Measurements from ENCODE around the gene METTL22.

The METTL22 gene

DNA sequence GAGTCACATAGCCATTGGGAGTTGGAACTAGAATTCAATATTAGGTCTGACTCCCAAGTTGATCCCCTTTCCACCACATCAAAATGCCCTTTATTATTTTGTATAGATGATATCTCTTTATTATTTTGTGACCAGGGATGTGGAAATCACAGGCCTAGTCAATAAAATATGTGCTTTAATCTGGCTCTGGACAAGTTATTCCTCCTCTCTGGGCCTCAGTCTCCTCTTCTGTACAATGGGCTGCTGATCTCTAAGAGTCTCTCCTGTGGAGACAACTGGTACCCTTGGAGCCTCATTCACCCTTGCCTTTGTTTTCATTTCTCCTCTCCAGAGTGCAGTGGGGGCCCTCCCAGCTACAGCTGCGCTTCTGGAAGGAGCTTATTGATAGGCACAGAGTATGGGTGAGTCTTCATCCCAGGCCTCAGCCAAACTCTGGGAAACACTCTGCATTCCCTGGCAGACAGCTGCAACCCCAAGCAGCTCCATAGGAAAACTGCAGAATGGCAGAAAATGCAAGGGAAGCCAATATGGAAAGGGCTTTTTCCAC lies 48.6 kb downstream of the METTL22 start:
- DNase-seq, result no peak

DNA sequence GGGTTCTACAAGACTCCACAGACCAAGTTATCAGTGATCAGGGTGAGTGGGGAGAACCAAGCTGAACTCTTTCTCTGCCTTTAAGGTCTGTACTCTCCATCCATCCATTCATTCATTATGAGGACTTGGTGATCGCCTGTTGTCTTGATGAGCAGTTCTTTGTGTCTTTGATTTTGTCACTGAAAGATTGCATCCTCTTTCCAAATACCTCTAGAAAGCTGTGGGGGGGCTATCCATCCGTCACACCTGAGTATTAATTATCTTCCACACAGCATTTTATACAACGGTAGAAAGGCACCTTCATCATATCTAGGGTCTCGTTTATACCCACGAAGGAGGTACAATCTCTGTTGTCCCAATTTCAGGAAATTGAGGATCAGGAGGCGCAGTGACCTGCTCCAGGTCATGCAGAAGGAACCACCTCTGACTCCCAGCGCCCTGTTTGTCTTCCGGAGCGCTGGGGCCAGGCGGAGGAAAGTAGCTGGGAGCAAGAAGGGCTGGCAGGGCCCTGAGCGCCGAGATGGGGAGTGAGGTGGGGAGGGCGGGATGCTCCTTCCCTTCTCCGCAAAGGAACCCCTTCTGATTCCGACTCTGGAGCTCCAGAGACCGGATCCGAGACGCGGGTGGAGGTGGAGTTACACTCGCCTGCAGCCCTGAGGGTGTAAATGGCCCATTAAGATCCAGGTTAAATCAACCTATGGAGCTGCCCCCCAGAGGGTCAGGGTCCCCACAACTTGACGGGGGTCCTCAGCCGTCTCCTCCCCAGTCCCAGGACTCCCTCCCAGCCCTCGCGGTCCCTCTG lies 52.3 kb downstream of the METTL22 start:
- no peak for DNase-seq

DNA sequence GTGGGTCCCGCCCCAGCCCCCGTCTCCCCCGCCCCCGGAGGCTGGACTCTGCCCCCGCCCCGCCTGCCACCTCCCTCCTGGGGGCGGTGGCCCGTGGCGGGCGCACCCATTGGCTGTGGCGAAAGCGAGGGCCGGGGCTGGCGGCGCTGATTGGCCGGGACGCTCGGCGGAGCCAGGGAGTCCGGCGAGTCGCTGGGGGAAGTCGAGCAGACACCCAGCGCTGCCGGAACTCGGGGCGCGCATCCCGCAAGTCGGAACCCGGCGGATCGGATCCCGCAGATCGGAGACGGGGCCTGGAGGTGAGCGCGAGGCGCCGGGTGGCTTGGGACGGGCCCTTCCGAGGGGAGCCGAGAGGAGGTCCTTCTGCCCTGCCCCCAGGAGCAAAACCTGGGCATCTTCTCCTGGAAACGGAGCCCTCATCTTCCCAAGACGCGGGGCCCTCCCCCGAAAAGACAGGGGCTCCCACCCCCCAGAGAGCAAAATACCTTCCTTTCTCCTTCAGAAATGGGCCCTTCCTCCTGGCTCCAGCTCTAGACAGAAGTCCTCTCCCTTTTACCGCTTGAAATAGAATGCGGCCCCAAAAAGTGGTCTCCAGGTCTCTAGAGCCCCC lies 53.0 kb downstream of the METTL22 start, which contains the start of gene ABAT:
ABAT (plus strand) TSS at position 205 of the 610 bp plus-strand sequence. CDS start 61,123 bp downstream, outside the sequence.
- DNase-seq, result peak; percentile 86

DNA sequence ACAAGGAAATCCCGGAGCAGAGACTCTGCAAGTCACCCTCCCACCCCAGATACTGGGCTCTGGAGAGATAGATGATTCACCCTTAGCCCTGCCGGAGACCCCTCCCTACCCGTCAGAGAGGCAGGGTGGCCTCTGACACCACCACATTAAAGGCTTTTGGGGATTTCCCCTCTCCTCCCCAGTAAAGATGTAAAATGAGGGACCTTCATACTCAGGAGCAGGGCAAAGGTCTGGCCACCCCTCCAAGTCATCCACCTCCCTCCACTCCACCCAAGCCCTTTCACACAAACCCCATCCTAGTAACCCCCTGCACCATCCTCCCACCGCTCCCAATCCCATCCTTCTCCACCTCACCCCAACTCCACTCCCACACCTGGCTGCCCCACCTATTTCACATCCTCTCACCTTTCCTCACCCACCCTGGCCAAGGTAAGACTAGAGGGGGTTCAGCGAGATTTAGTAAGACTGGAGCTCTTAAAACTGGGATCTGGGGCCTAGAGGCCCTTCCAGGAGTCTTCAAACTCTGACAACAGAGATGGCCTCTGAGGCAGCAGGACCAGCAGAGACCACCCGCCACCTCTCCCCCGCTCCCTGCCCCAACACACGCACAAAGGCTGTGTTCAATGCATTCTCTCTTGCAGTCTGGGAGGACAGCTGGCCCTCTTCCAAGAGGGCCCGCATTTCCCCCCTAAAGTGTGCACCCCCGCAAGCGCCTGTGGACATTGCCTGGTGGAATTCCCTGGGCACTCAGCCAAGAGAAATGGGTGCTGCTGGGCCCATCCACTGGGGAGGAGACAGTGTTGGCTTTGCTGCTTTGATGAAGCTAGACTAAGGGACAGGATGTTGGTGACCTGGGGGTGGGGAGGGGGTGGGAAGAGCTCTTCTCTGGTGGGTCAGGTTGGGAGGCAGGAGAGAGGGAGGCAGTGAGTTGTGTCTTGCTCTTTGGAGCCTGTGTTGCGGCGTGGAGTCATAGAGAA lies 54.0 kb downstream of the METTL22 start:
- peak; percentile 49 for DNase-seq

DNA sequence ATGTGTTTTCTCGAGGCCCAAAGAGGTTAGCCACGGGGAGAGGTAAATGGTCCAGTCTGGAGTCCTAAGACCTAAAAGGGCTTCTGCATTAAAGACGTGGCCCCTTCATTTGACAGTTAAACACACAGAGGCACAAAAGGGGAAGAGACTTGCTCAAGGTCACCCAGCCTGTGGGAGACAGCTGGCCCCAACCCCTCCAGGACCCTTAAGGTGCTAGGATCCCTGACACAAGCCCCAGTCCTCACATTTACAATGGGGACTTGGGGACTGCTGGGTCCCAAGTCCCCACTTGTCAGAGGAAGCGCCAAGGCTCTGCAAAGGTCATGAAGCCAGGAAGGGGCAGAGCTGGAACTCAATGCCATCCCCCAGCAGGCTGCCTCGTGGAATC lies 54.7 kb downstream of the METTL22 start:
- no peak for DNase-seq

DNA sequence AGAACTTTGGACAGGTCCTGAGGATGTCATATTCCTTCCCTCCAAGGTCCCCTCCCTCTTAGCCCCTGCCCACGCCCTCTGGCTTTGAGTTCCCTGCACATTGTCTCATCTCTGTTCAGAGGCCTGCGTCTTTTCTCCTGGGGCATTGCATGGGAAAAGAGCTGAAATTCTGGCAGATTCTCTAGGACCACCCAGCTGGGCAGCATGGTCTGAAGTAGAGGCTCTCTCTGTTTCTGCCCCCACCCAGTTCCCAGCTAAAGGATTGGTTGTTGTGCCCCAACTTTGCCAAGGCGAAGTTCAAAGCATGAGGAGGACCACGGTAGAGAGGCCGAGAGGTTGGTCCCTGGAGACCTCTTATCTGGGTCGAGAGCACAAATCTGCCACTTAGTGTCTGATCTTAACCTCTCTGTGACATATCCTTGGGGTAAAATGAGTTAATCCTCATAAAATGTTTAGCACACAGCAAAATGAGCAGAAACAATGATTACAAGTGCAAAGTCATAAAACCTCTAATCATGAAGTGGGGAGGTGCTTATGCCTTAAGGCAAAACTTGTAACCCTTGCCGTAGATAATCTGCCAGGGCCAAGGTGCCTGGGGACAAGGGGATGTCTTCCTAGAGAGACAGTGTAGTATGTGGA lies 55.4 kb downstream of the METTL22 start:
- DNase-seq, result no peak

DNA sequence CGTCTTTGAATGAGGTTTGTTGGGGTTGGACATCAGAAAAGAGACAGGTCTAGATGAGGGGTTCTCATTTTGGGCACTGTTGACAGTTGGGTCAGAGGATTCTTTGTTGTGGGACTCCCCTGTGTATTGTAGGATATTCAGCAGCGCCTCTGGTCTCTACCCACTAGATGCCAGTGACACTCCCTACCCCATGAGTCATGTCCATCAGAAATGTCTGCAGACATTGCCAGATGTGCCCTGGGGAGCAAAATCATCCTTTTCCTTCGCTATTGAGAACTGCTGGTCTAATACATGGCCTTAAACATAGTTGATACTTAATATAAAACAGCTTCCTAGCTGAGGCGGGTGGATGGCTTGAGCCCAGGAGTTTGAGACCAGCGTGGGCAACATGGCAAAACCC lies 56.0 kb downstream of the METTL22 start:
- no peak for DNase-seq

DNA sequence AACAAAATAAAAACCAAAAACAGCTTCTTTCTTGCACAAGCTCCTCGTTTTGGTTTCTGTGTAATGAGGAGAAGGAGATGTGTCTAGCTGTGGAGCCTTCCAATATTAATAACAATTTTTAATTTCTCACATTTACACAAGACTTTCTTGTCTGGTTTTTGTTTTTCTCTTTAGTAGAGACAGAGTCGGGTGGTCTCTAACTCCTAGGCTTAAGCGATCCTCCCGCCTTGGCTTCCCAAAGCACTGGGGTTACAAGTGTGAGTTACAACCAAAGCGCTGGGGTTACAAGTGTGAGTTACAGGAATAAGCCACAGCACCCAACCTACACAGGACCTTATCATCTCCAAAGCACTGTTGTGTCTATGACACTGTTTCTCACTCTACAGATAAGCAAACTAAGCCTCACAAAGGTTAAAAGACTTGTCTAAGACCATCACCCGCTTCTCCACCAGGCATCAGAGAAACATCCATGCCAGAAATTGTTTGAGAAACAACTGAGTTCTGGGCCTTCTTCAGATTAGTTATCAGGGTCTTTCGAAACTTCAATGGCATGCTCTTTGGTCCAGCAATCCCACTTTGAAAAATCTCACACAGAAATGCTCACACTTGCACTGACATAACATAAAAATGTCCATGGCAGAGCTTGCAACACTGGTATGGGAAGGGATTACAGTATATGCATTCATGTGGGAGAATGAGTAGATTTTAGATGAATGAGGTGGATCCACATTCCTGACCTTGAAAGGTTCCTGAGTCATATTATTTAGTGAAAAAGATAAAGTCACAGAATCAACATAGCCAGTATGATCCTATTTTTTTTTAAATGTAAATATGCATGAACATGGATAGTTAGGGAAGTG lies 56.8 kb downstream of the METTL22 start:
- DNase-seq, result no peak

DNA sequence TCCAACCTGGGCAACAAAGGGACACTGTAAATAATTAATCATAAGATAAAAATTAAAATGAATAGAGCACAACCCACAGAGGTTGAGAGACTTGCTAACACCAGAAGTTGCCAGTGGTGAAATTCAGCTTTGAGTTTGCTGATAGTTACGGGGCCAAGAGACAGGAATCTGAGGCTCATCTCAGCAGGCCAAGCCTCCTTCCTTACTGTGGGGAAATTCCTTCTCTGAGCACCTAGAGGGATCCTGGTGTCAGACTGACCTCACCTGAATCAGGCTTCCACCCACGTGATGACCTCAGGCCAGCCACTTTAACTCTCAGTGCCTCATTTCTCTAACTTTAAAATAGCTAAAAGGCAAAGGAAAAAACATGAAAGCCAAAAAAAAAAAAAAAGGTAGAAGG lies 57.7 kb downstream of the METTL22 start:
- no peak for DNase-seq

DNA sequence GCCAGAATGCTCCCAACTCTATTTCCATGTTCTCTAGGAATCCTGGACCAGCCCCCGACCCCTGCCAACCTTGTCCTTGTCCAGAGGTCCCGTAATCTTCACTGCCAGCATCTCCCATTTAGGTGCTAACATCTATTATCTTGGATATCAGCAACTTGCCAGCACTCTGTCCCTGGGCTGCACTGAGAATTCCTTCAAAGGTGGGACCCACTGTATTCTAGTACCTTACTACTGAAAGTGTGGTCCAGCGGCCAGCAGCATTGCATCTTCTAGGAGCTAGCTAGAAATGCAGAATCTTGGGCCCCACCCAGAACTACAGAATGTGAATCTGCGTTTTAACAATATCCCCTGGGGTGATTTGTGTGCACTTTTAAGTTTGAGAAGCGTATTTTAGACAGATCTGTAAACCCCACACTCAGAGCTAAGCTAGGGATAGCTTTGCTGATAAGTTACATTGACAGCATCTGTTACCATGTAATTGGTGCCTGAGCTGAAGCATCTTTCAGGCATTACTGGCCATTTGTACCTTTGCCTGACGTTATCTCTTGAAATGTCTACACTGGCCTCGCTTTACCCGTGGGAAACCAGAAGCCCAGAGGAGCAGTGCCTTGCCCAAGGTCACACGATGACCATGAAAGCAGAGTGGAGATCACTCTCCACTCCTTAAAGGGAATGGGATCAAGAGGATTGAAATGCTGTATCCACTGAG lies 61.2 kb downstream of the METTL22 start:
- DNase-seq, result no peak

DNA sequence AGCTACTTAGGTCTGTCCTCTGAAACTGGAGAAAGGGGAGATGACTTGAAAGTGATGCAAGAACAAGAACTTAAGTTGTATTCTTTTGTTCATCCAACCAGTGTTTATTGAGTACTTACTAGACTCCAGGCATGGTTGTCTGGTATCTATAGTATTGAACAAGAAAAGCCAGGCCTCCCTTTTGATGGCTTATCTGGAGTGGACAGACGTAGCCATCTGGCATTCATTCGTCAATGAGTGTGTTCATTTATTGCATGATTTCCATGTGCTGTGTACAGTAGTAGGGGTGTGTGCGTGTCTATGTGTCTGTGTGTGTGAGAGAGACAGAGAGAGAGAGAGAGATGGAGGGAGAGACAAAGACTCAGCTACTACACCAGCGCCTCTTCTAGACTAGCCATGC lies 62.1 kb downstream of the METTL22 start:
- DNase-seq, result no peak

DNA sequence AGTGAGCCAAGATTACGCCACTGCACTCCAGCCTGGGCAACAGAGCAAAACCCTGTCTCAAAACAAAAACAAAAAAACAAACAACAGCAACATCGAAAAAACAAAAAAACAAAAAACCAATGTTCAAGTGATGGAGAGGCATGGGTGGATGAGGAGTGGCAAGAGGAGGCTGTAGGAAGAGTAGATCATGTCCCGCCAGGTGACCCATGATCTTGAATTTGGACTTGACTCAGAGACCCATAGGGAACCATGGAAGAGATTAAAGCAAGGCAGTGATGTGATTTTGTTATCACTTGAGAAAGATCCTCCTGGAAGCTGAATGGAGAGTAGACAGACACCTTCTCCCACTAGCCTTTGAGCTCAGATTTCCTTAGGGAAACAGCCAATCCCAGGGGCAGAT lies 64.1 kb downstream of the METTL22 start:
- no peak for DNase-seq

DNA sequence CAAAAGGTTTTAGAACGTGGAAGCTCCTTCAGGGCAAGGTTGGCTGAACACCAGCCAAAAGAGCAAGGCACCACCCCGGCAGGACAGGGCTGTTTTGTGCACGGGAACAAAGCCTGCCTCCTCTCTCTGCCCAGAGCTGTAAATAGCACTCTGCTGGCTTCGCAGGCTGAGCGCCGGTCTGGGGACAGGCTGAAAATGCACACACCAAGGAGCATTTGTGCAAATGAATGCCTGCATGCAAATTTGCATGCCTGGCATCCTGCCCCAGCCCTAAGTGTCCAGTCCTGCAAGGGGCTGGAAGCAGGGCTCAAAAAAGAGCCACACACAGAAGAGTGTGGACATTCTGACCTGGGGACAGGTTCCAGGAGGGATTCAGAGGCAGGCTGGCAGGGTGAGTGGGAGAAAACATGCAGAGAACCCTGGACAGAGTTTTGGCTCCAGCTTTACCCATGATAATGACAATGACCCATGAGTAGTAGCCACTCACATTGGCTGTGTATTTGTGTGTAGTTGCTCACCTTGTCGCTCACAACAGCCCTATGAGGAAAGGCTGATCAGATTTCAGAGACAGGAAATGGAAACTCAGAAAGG lies 64.6 kb downstream of the METTL22 start:
- no peak for DNase-seq

DNA sequence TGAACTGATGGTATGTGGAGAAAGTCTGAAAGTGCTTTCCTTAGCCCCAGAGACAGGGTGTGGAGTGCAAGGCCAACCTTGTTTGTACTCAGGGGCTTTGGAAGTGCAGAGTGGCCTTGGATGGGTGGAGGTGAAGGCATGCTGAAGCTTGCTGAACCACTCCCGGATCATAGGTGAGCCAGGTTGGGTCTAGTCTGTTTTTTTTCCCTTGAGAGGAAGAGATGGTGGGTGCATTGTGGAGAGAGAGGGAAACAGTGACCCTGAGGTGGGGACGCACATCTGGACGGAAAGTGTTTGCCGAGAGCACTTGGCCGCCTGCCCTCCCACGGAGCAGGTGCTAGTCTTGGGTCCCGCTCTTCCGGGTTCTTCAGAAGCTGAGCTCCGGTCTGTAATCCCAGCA lies 65.4 kb downstream of the METTL22 start:
- no peak for DNase-seq

DNA sequence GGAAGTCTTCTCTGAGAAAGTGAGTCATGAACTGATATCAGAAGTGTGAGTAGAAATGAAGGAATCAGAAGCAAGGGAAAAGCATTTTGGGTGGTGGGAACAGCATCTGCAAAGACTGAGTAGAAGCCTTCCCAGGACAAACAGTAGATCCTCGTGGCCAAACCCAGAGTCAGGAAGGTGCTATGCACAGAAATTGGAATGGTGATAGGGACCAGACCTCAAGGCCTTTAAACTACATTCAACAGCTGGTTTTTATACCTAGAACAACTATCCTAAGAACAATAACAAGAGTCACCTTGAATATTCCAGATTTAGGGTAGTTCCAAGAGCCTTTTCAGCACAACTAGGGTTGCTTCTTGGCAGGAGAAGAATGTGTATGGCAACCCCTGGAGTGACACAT lies 68.2 kb downstream of the METTL22 start:
- no peak for DNase-seq

DNA sequence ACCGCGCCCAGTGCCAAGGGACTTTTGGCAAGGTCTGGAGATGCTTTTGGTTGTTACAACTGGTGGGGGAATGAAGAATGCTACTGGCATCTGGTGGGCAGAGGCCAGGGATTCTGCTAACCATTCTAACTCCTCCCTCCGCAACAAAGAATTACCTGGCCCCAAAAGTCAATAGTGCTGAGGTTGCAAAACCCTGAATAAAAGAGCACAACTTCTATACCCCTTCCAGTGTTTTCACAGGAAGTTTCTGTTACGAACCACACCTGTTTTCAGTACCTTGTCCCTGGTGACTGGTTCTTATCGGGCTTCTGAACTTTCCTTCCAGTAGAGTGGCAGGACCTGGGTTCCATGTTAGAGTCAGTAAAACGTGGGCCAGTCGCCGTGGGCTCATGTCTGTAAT lies 70.2 kb downstream of the METTL22 start:
- no peak for DNase-seq

DNA sequence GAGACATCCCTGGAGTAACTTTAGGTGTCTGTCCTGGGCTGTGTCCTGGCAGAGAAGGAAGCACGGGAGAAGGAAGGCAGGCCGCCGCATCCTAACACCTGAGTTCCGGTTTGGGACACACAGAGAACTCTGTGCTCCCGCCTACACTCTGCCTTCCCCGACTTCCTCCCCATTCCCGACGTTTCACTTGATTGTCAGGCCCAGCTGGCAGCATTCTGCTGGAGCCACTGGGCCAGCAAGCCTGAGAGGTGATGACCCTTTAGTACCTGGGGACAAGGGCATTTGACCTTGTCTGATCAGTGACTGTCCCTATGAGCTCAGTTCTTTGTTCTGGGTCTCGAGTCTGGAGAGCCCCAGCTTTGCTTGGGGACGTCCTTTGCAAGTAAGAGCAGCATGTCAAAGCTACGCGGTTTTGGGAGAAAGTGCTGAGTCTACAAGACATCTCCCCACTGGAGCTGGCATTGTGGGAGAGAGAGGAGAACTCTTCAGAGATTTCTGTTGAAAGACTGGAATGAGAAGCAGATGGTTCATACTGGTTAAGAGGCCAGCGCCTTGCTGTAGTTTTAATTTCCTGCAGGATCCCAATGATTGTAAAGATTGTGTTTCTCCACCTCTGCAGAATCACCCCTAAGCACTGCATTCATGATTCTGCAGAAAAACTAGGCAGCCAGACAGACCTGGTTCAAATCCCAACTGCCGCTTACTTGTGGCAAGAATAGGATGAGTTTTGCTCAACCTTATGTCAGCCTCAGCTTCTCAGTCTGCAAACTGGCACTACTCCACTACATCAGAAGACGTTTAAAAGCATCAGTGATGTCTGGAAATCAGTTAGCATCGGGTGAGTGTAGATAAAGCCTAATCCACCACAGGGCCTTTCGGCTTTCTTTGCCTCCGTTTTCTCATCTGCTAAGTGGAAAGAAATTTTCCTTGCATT lies 73.6 kb downstream of the METTL22 start:
- DNase-seq, result no peak

DNA sequence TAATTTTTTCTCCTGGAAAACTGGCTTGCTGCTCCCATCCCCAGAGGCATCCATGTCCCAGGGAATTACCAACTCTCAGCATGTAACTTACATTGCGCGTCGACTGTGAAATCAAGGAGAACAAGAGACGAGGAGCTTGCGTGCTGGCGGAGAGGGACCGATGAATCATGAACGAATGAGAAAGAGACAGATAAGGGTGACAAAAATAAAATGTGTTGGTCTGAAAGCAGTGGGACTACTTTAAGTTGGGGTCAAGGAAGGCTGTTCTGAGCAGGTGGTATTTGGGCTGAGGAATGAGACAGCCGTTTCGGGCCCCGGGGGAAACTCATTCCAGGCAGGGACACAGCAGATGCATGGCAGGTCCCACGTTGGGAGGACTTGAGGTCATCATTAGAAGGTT lies 75.4 kb downstream of the METTL22 start:
- no peak for DNase-seq

DNA sequence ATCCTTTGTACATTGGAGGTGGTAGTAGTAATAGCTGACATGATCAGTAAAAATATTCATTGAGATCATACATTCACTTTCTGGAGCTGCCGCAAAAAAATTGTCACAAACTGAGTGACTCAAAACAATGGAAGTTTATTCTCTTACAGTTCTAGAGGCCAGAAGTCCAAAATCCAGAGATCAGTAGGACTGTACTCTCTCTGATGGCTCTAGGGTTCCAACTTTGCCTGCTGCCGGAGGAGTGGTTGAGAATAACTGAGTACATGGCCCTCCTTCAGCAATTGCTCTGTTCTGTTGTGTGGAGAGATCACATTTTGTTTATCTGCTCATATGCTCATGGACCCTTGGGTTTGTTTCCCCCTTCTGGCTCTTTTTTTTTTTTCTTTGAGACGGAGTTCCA lies 76.5 kb downstream of the METTL22 start:
- no peak for DNase-seq
